ENCODE data around the gene PPDPF.
"Not testable (repeated sequence)": the region's sequence is repeated elsewhere in the genome, so short reads cannot be mapped to it uniquely, and the experiment has no call there.

The PPDPF gene

DNA sequence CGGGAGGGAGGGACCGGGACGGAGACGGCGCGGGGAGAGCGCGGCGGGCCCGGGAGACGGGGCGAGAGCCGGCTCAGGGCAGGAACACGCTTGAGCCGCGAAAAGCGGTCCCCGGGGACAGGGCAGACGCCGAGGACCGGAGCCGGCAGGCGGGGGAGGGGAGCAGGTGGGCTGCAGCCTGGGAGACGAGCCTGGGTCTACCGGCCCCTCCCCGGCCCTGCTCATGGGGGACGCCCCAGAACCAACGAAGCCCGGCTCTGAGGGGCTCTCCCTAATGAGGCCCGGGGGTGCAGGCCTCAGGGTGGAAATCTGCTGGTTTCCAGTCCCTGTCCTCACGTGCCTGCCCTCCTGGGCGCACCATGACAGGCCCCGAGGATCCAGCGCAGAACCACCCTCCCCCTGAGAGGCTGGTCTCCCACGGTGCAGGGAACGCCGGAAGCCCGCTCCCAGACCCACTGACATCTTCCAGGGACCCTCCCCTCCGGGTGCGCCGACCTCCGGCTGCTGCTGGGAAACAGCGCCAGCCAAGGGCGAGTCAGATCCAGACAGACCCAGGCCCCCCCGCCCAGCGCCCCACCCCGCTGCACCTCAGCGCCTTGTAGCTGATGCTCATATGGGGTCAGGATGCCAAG is 21.1 kb upstream of the PPDPF start:
- no peak for DNase-seq

DNA sequence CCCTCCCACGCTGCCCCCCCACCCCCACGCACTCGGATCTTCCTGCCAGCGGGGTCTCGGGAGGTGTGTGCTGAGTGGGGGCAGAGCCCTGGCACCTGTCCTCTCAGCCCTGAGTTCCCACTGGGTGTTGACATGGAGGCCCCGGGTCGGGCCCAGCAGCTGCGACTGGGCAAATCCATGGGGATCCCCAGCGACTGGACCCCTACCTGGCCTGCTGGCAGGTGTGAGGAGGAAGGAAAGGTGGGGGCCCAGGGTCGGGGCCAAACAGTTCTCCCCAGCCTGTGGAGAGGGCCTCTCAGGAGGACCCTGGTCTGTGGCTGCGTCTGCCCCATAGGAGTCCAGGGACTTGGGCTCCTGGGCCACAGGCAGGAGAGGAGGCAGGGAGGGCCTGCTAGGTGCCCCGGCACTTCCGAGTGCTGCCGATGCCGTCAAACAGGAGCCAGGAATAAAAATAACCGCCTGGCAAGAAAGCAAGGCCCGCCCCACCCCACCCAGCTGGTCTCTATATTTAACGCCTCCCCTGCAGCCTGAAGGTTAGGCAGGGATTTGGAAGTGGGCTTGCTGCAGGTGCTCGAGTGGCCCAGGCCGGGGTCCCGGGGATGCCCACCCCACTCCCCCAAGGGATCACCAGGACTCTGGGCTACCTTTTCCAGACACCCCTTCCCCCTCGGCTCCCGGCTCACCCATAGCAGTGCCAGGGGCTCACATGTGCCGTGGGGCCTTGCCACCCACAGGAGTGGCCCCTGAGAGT is 20.2 kb upstream of the PPDPF start:
- DNase-seq, result no peak

DNA sequence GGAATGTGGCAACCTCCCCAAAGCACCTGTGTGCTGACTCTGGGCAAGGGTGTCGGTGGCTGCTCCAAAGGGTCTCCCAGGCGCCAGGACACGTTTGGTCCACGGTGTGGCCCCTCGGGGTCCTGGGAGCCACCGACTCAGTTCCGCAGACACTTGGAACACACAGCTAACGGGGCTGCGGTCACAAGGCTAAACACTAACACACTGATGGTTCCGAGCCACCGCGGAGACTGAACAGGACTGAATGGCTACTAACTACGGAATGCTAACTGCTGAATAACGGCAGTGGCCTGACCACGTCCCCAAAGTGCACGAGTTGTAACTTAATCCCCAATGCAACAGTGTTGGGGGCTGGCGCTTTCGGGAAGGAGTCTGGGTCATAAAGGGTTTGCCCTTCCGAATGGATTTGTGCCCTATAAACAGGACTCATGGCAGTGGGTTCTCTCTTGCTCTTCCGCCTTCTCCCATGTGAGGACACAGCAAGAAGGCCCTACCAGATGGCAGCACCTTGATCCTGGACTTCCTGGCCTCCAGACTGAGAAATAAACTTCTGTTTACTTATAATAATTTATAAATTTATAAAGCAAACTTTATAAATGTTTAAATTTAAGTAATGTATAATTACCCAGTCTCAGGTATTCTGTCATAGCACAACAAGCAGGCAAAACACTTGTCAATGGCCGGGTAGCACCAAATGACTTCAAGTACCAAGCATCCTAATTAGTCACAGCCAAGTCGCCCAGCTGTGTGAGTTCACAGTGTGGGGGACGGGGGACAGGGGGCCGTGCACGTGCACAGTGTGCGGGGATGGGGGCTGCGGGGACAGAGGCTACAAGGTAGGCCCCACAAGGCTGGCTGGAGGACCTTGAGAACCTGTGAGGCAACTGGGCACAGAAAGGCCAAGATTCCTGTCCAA is 19.4 kb upstream of the PPDPF start:
- DNase-seq, result no peak

DNA sequence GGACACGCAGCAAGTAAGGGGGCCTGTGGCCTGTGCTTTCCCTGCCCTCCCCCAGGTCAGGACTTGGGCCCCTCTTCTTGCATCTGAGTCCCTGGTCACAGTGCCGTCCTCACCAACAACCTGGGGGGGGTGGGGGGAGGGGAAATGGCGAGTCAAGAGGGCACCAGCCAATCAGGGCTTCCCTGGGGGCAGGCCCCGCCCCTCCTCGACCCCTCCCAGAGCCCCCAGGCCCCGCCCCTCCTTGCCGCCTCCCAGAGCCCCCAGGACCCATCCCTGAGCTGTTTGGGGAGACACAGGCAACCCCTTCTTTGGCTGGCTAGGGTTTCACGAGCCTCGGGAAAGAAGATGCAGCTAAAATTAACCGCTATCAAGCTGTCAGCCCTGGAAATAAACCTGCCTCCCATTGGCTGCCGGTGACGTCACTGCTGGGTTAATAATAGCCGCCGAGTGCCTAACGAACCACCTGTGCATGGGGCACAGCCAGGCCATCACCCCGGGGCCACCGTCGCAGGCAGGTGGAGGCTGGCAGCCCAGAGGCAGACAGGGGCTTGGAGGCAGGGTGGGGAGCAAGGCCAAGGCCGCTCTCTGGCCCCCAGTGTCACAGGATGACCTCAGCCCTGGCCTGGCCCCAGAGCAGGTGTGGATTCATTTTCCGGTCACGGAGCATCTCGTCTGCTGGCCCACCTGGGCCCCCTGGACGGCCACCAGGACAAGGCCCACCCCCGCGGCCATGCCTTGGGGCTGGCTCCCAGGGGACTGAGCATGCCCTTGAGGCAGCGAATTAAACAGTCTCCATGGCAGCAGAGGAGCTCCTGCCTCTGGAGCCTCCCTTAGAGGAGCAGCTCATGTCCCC is 18.5 kb upstream of the PPDPF start:
- DNase-seq, result peak in 36 of 56 donors; percentile 5 to 81 (median 52)

DNA sequence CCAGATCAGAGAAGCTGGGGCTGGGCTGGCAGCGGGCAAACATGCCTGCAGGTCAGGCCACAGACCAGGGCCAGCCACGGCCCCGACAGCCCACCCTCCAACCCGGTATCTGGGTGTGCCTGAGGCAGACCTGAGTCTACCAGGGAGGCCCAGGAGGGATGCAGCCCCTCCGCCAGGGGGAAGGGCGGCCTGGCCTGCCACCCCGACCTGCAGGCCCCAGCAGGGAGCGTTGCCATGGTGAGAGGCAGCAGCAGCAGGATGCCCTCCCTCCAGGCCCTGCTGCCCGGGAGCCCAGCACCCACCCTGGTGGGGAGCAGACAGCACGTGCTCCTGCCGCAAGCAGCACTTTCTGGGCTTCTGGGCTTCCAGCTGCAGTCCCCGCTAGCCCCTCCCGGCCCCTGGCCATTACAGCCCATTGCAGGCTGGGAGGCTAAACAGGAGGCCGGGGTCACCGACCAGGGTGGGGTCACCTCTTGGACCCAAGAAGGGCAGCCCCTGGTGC is 17.8 kb upstream of the PPDPF start:
- peak in 1 of 56 donors; percentile 27 for DNase-seq

DNA sequence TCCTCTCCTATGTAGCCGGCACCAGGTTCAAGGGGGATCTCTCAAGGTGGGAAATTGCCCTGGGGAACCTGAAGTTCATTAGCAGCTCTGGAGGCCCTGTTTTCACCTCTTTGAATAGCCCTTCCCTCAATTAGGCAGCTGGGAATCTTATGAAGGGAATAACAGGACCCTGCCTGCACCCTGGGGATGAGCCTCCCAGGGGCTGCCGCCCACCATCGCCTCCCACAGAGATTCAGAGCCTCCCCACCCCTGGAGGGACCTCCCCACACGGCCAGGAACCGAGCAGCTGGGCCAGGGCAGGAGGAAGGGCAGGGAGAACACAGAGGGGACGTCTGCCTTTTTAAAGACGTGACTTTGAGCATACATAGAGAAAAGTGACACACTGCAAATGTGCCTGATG is 17.0 kb upstream of the PPDPF start:
- no peak for DNase-seq

DNA sequence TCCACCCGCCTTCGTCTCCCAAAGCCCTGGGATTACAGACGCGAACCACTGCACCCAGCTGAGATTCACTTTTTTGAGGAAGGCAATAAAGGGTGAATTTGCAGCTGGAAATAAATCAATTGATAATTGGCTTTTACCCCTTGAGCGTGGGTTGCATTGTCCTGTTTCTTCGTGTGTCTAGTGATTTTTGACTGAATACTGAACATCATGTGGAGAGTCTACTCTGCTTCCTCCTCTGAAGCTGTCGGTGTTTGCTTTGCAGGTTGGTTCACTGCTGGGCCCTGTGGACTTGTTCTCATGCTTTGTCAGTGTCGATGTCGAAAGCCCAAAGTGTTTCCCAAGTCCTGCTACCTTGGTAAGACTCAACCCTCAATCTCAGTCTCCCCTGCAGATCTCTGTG is 15.9 kb upstream of the PPDPF start:
- DNase-seq, result no peak

DNA sequence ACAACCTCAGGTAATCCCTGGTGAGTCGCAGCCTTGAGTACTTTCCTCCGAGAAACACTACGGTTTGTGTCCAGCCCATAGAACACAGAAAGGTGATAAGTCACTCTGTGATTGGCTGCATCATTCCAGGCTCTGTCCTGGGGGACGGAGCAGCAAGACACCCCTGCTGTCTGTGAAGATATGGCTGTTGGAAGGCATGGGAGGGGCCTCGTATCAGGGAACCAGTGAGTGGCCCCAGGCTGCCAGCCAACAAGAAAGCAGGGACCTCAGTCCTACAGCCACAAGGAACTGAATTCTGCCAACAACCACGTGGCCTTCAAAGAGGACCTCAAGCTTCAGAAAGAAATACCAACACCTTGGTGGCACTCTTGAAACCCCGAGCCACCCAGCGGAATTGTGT is 15.3 kb upstream of the PPDPF start:
- DNase-seq, result no peak

DNA sequence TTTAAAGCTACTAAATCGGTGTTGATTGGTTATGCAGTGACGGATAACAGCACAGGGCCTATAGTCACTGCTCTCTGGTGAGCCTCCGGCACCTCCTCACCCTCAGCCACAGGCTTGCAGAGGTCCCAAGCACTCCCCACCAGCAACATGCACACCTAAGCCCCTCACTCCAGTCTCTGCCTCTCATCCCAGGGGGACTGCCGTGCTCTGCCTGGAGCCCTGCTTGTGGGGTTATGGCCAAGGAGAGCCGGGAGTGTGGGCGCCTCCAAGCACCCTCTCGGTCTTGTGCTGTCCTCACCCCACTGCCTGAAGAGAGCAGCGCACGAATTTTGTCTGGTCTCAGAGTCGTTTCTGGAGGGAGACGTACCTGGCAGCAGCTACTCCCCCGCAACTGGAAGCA is 14.8 kb upstream of the PPDPF start:
- DNase-seq, result no peak

DNA sequence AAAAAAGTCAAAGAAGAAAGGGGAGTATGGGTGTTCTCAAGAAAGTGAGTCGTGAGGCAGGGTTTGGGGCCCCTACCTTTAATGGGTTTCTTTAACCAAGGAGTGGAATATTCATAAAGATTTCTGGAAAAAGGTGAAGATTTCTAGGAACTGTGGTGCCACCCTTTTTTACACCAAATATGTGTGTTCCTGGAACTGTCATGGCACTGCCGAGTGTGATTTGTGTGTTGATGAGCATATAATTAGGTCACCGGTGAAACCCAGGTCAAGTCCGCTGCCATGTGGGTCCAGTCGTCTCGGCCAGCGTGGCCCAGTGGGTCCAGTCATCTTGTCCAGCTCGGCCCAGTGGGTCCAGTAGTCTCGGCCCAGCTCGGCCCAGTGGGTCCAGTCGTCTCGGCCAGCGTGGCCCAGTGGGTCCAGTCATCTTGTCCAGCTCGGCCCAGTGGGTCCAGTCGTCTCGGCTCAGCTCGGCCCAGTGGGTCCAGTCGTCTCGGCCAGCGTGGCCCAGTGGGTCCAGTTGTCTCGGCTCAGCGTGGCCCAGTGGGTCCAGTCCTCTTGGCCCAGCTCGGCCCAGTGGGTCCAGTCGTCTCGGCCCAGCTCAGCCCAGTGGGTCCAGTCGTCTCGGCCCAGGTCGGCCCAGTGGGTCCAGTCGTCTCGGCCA is 13.4 kb upstream of the PPDPF start:
- no peak for DNase-seq

DNA sequence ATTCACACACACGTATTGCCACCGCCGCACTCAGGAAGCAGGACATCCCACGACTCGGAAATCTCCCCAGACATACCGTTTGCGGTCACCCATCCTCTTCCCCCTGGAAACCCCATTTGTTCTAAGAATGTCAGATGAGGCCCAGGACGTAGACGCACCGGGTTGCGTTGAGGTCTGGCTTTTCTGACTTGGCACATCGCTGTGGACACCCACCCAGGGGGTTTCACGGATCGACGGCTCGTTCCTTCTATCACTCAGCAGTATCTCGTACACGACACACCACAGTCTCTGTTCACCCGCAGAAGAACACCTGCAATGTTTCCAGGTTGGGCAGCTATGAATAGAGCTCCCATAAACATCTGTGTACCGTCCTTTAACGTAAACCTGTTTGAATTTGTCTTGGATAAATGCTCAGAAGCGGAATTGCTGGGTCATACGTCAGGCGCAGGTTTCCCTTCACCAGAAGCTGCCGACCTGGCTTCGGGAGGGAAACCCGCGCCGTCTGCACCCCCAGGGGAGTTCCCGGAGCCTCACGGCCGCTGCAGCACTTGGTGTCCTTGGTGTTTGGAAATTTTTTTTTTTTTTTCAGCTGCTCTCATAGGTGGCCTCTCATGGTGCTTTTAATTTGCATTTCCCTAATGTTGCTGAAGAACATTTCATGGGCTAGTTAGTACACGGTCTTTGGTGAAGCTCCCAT is 12.3 kb upstream of the PPDPF start:
- DNase-seq, result no peak

DNA sequence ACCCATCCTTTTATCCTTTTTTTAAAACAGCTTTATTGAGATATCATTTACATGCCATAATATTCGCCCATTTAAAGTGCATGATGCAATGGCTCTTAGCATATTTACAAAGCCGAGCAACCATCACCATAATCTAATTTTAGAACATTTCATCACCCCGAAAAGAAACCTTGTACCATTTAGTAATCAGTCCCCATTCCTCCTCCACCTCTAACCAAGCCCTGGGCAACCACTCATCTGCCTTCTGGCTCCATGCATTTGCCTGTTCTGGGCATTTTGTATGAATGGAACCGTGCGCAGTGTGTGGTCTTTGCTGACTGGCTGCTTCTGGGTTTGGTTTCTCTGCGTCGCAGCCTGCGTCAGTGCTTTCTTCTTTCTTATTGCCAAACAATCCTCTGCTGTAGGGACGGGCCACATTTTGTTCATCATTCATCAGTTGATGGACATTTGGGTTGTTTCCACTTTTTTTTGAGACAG is 11.4 kb upstream of the PPDPF start:
- no peak for DNase-seq

DNA sequence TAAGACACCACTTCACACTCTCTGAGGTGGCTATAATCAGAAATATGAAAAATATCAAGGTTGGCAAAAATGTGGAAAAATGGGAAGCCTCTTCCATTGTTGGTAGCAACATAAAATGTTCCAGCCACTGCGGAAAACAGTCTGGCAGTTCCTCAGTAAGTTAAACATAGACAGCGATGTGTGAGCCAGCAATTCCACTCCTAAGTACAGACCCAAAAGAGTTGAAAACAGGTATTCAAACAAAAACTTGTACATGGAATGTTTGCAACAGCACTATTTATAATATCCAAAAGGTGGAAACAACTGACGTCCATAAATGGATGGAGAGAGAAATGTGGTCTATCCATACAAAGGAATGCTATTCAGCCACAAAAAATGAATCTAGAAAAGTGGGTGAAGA is 7.4 kb upstream of the PPDPF start:
- no peak for DNase-seq

DNA sequence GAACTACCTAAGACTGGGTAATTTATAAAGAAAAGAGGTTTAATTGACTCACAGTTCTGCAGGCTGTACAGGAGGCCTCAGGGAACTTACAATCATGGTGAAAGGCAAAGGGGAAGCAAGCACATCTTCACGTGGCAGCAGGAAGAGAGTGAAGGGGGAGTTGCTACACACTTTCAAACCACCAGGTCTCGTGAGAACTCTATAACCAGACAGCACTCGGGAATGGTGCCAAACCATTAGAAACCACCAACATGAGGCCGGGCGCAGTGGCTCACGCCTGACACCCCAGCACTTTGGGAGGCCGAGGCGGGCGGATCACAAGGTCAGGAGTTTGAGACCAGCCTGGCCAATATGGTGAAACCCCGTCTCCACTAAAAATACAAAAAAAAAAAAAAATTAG is 6.0 kb upstream of the PPDPF start:
- not testable (repeated sequence) for DNase-seq

DNA sequence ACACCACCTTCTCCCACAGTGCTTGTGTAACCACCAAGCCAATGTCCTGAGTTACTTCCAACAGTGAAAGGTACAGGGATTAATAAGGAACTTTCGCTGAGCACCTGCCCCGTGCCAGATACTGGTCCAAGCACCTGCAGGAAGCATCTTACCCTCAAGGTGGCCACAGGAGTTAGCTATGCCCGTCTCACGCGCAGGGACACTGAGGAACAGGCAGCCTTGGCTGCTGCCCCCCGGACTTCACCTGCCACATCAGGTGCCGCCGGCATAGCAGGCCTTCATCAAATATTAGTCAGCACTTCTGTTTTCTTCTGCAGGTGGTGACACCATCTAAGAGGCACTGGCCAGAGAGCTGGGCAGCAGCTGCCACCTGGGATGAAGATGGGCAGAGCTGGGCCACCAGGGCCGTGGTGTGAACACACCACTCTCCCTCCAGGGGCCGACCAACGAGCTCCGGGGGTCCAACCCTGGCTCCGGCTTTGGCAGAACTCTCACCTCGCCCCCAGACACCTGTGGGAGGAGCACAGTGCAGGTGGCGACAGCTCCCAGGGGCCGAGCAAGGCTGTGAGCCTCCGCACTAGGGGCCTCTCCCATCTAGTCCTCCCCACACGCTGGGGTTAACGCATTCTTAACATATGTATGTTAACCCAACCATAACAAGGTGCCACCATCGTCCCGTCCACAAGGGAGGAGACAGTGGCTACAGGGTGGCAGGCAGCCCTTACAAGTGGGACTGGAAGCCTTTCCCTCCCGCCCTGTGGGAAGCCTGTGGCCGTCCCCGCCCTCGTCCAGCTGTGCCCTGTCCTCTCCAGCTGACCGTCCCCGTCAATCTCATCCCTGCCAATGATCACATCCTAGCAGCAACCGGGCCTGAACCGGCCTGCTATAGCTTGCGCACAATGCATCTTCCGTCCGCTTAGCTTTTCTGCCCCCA is 2.9 kb upstream of the PPDPF start:
- DNase-seq, result peak in 1 of 56 donors; percentile 29

DNA sequence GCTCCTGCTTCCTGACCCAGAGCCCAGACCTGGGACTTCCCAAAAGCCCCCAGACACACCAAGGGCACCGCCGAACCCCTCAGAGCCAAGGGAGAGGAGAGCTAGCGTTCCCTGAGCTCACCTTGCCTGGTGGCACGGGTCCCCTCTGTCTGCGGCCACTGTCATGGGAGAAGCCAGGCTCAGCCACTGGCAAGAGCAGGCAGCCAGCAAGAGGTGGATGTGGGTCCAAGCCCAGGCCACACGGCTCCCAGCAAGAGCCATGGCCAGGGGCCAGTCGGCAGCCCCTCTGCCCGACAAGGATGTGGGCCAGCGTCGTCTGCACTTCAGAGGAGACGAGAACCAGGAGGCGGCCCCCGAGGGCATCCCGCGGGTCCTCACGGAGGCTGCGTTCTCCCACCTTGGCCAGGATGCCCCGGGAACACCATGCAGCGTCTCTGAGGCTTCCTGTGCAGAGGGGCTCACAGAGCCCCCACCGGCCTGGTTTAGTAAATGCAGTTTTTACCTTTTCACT is 2.2 kb upstream of the PPDPF start:
- no peak for DNase-seq

DNA sequence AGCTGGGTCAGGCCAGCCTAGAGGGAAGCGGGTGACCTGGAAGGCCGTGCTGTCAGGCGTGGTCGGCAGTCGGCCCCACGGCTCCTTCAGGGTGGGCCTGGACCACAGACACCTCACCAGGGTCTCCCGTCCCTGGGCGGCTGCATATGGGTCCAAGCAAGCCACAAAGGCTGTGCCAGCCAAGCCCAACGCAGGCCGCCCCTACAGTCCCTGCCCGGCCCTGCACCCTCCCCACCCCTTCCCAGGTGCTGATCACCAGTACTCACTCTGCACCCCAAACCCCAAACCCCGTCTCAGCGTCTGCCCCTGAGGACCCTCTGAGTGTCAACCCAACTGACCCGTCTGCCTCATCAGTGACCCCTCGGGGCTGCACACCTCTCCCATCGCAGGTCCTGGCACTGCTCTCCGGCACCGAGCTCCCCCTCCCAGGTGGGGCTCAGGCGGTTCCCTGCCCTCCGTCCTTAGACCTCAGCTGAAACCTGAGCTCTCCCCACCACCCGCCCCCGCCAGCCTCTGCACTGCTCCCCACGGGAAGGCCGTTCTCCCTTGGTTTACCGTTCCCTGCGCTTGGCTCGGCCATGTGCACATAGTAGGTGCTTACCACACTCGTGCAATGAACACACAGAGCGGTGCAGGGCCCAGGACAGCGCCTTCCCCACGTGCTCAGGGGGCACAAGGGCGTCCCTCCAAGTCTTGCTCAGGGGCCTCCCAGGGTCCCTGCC is 1.5 kb upstream of the PPDPF start:
- DNase-seq, result no peak

Data from amygdala (tissue), 56 donors.